Natural killer cell (primary cell): ENCODE measurements around the gene INPP4B. TPM values are rescaled to one million over a fixed set of nuclear protein-coding genes. Genes with fewer than 3 reads are reported as not detected.

Experiments
- ATAC-seq, 3 donors: fragments of 150-1000 bp in 2 of 3; fragments of 200-7000 bp in 1 of 3; cut with Tn5 transposase; 1 replicate in 1 of 3; 2 replicates in 2 of 3; pipeline ENCODE4 v1.10.0; 2021; ENCODE audit warnings: mild to moderate bottlenecking in 2 of 3, moderate library complexity in 2 of 3
- DNase-seq, 2 donors: peaks; one replicate each; pipeline versions ENCODE4 v3.0.0 to v3.0.0-alpha.2; 2013 to 2021; ENCODE audit warnings: mixed read lengths in 1 of 2
- H3K27ac ChIP-seq: one replicate; pipeline ENCODE4 v1.5.1; 2013; ENCODE audit warnings: mild to moderate bottlenecking, low read length
- H3K27me3 ChIP-seq: one replicate; pipeline ENCODE4 v1.6.1; 2013; ENCODE audit warnings: low read length; ENCODE audit not compliant: control insufficient read depth, insufficient read depth
- H3K36me3 ChIP-seq: one replicate; pipeline ENCODE4 v1.6.1; 2013; ENCODE audit warnings: low read length; ENCODE audit not compliant: control insufficient read depth, insufficient read depth
- H3K4me1 ChIP-seq: one replicate; pipeline ENCODE4 v1.6.1; 2013; ENCODE audit warnings: low read length; ENCODE audit not compliant: control insufficient read depth, insufficient read depth
- H3K4me3 ChIP-seq: one replicate; pipeline ENCODE4 v1.5.1; 2013; ENCODE audit warnings: low read length
- H3K9me3 ChIP-seq: one replicate; pipeline ENCODE4 v1.6.1; 2013; ENCODE audit warnings: low read length; ENCODE audit not compliant: control insufficient read depth, insufficient read depth
- H3K27ac Mint-ChIP-seq, 2 donors: one replicate each; pipeline ENCODE4 v1.8.0; 2022; ENCODE audit warnings: mild to moderate bottlenecking in 2 of 2, mixed read lengths in 2 of 2, moderate library complexity in 1 of 2
- H3K27me3 Mint-ChIP-seq, 2 donors: one replicate each; pipeline ENCODE4 v1.8.0; 2022; ENCODE audit warnings: low read depth in 2 of 2, mixed read lengths in 2 of 2
- H3K36me3 Mint-ChIP-seq: one replicate; pipeline ENCODE4 v1.8.0; 2022; ENCODE audit warnings: mixed read lengths
- H3K4me1 Mint-ChIP-seq, 2 donors: one replicate each; pipeline ENCODE4 v1.8.0; 2022; ENCODE audit warnings: mixed read lengths in 2 of 2
- H3K4me3 Mint-ChIP-seq: one replicate; pipeline ENCODE4 v1.8.0; 2022; ENCODE audit warnings: mild to moderate bottlenecking, moderate library complexity, mixed read lengths
- H3K9me3 Mint-ChIP-seq, 2 donors: one replicate each; pipeline ENCODE4 v1.8.0; 2022; ENCODE audit warnings: mixed read lengths in 2 of 2
- WGBS: methylation state at CpG from one replicate; pipeline ENCODE4 v1.1.7; 2013; ENCODE audit warnings: missing lambda C conversion rate; ENCODE audit not compliant: insufficient coverage; 5-methylcytosine and 5-hydroxymethylcytosine counted together
- intact Hi-C: fragments of 100-400 bp; cut with micrococcal nuclease; formaldehyde crosslinking; loops from one replicate; pipeline ENCODE4 v1.14.2; 2022
- total RNA-seq, 4 donors: library from RNA; stranded (reverse); fragments of 120-200 nt in 1 of 4; gene quantifications; one replicate each; pipeline versions ENCODE4 v1.2.3 to v1.2.4, GENCODE V29; 2013 to 2022
- TF ChIP-seq, protein P1 (sequence below): fragments of 200-600 bp; IDR thresholded peaks from one replicate; pipeline ENCODE4 v1.8.0; 2022; ENCODE audit warnings: antibody characterized with exemption

The INPP4B gene
- total RNA-seq, 3 donors from 2014 or later (not counting 1 experiment from before 2014, with no cell fraction given) = 2.4 to 6.2 (median 4.5) TPM

DNA sequence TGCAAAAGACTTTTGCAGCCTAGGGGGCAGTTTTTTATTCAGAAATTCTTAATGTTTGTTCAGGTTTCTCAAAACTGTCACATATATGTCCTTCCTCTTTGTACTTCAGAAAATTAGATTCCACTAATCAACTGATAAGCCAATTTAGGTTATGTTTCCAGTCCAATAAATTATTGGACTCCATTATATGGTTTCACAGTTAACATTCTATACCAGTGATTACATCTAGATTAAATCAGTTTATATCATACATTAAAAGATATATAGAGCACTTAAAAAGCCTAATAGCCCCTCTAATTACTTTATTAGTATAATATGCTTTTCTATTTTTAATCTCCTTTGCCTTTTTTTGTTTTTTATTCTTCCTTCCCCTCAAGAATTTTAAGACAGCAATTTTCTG lies 434.1 kb downstream of the INPP4B start:
- TF ChIP-seq, protein P1, sequence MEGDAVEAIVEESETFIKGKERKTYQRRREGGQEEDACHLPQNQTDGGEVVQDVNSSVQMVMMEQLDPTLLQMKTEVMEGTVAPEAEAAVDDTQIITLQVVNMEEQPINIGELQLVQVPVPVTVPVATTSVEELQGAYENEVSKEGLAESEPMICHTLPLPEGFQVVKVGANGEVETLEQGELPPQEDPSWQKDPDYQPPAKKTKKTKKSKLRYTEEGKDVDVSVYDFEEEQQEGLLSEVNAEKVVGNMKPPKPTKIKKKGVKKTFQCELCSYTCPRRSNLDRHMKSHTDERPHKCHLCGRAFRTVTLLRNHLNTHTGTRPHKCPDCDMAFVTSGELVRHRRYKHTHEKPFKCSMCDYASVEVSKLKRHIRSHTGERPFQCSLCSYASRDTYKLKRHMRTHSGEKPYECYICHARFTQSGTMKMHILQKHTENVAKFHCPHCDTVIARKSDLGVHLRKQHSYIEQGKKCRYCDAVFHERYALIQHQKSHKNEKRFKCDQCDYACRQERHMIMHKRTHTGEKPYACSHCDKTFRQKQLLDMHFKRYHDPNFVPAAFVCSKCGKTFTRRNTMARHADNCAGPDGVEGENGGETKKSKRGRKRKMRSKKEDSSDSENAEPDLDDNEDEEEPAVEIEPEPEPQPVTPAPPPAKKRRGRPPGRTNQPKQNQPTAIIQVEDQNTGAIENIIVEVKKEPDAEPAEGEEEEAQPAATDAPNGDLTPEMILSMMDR = no peak
- Histone ChIP-seq H3K36me3 (no peaks in the 10 kb centered on the region), H3K27ac (no peak overlapping the region), H3K9me3 (no peaks in the 10 kb centered on the region), H3K27me3 (no peaks in the 10 kb centered on the region), H3K4me1 (peaks cover 3% of the 10 kb centered on the region), H3K4me3 (no peak overlapping the region)
- H3K36me3 Mint-ChIP-seq = no peaks in the 10 kb centered on the region
- H3K9me3 Mint-ChIP-seq = no peaks in the 10 kb centered on the region
- no peaks in the 10 kb centered on the region for H3K27me3 Mint-ChIP-seq
- H3K27ac Mint-ChIP-seq = no peak overlapping the region
- DNase-seq (no peak), ATAC-seq (no peak)
- no peak overlapping the region for H3K4me3 Mint-ChIP-seq
- peaks cover 6 to 7% of the 10 kb centered on the region in 2 donors for H3K4me1 Mint-ChIP-seq
- intact Hi-C loops = no loop called here

DNA sequence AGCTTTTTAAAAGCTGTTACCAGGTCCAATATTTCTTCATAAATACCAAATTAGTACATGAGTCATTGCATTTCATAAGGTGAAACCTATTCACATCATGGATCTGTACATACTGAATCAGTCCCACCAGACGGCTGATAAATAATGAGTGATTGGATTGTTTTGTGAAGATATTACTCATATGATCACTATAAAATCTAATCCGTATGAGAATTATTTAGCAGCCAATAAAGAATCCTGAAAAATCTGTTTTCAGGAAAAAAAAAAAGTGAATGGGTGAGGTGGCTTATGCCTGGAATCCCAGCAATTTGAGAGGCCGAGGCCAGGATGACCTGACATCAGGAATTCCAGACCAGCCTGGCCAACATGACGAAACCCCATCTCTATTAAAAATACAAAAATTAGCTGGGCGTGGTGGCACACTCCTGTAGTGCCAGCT lies 438.1 kb downstream of the INPP4B start:
- H3K4me3 Mint-ChIP-seq = no peak overlapping the region
- no peak overlapping the region for H3K4me3 ChIP-seq
- no peak overlapping the region for H3K27ac Mint-ChIP-seq
- no peaks in the 10 kb centered on the region for H3K9me3 Mint-ChIP-seq
- intact Hi-C loops = no loop called here
- H3K36me3 Mint-ChIP-seq = no peaks in the 10 kb centered on the region
- peaks cover 22% of the 10 kb centered on the region for H3K4me1 ChIP-seq
- WGBS = 90% methylated on average over 4 of the region's 5 CpGs
- H3K27me3 ChIP-seq = no peaks in the 10 kb centered on the region
- H3K9me3 ChIP-seq = no peaks in the 10 kb centered on the region
- TF ChIP-seq, protein P1 = no peak
- H3K27ac ChIP-seq = no peak overlapping the region
- H3K4me1 Mint-ChIP-seq = peaks cover 28 to 29% of the 10 kb centered on the region in 2 donors
- H3K27me3 Mint-ChIP-seq = peaks cover 0 to 3% of the 10 kb centered on the region in 2 donors
- no peaks in the 10 kb centered on the region for H3K36me3 ChIP-seq
- no peak for DNase-seq
- no peak for ATAC-seq

DNA sequence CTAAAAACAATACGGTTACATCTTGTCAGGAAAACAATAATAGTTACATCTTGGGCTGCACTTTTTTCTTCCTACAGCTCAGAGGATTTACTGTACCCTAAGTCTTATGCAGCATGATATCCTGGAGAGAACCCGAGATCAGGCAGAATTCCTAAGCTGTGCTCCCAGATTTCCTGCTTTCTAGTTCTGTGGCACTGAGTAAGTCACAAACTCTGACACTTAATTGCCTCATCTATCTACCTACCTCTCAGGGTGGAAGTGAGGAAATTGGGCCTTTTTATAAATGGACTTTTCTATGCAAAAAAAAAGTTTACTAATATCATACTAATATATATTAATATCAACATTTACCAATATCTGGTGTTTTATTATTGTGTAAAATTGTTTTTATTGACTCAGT lies 438.5 kb downstream of the INPP4B start:
- Histone ChIP-seq H3K9me3 (no peaks in the 10 kb centered on the region), H3K27me3 (no peaks in the 10 kb centered on the region), H3K4me3 (no peak overlapping the region), H3K27ac (peak overlapping the region; percentile 30), H3K4me1 (peaks cover 22% of the 10 kb centered on the region), H3K36me3 (no peaks in the 10 kb centered on the region)
- no peak for DNase-seq
- H3K36me3 Mint-ChIP-seq = no peaks in the 10 kb centered on the region
- H3K27ac Mint-ChIP-seq = peak overlapping the region in 1 of 2 donors; percentile 48
- intact Hi-C loops = no loop called here
- H3K27me3 Mint-ChIP-seq = peaks cover 0 to 3% of the 10 kb centered on the region in 2 donors
- ATAC-seq = no peak
- no peaks in the 10 kb centered on the region for H3K9me3 Mint-ChIP-seq
- H3K4me1 Mint-ChIP-seq = peaks cover 28 to 29% of the 10 kb centered on the region in 2 donors
- H3K4me3 Mint-ChIP-seq = peak overlapping the region; percentile 75
- 79% methylated on average over 2 of the region's 2 CpGs for WGBS
- TF ChIP-seq, protein P1 = no peak

- DNase-seq = peak in 1 of 2 donors; percentile 71
- Mint-ChIP-seq H3K4me1 (peaks cover 28 to 29% of the 10 kb centered on the region in 2 donors), H3K27me3 (peaks cover 0 to 3% of the 10 kb centered on the region in 2 donors), H3K9me3 (no peaks in the 10 kb centered on the region), H3K4me3 (peak overlapping the region; percentile 75), H3K36me3 (no peaks in the 10 kb centered on the region), H3K27ac (peak overlapping the region in 1 of 2 donors; percentile 48)
- H3K27me3 ChIP-seq = no peaks in the 10 kb centered on the region
- peak overlapping the region; percentile 34 for H3K27ac ChIP-seq
- H3K4me3 ChIP-seq = no peak overlapping the region
- H3K36me3 ChIP-seq = no peaks in the 10 kb centered on the region
- TF ChIP-seq, protein P1 = no peak
- H3K9me3 ChIP-seq = no peaks in the 10 kb centered on the region
- whole genome bisulfite sequencing = 30% methylated on average over 4 of the region's 7 CpGs
- intact Hi-C loops = no loop called here
- ATAC-seq = no peak
- H3K4me1 ChIP-seq = peaks cover 22% of the 10 kb centered on the region
These were observed 439.1 kb downstream of the INPP4B start for GRCh38 chr4:142406917-142407501.
